Left colon (tissue), 2 donors: Measurements from ENCODE around the gene SMIM23. TPM values are rescaled to one million over a fixed set of nuclear protein-coding genes. Genes with fewer than 3 reads are reported as not detected.

Experiments used
- ATAC-seq: fragments of 200-7000 bp; cut with Tn5 transposase; one replicate; pipeline ENCODE4 v1.9.1; 2020; ENCODE audit warnings: mild to moderate bottlenecking, moderate library complexity
- DNase-seq, 2 donors: peaks; one replicate each; pipeline ENCODE4 v3.0.0-alpha.2; 2020
- intact Hi-C, 2 donors: fragments of 100-400 bp; cut with DNase I in 1 of 2; cut with micrococcal nuclease in 1 of 2; formaldehyde crosslinking; loops; one replicate each; pipeline versions ENCODE4 v1.11.2 to v1.14.0; 2022; cut with DNase I, micrococcal nuclease
- total RNA-seq, 2 donors: library from RNA; stranded (reverse); fragmentation: NEBNext Ultra II Directional; extraction: Animal tissue kit (Norgen Biotek cat#: 25700); gene quantifications; one replicate each; pipeline ENCODE4 v1.2.1, GENCODE V29; 2021
- donor health status: DM: no; HTN: no; CAD: no.
- donor health status: DM: yes; HTN: yes; CAD: no.

Gene SMIM23
- total RNA-seq, 2 donors from 2014 or later = not detected

DNA sequence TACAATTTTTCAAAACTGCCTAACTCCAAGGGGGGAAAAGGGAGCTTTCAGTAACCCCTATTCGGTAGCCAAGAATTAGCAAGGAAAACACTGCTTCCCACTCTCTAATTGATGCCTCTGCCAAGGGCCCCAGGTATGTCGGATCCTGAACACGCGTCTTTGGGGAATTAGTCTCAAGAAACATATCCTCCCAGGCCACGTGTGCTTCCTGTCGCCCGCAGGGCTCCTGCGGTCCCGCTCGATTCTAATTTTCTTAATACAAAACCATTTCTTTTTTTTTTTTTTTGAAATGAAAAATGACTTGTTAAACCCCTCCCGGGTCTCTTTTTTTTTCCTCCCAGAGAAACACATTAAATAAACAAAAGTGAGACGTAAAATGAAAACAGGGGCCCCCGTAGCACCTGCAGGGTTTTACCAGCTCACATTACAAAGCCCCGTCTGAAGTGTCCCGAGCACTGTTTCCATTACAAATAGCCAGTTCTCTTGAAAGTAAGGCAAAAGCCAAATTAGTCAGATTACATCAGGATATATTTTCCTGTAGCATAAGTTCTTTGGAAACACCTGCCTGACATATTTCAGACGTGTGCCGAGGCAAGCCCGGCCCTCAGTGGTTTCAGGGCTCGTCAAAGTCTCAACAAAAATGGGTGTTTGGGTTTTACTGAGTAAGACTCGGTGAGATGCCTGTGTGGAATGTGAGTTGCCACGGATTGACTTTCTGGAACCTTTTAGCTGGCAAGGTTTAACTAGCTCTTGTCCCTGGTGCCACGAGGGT, 21.5 kb downstream of the SMIM23 start:
- no peak for ATAC-seq
- no peak for DNase-seq
- intact Hi-C loops = no loop called here

DNA sequence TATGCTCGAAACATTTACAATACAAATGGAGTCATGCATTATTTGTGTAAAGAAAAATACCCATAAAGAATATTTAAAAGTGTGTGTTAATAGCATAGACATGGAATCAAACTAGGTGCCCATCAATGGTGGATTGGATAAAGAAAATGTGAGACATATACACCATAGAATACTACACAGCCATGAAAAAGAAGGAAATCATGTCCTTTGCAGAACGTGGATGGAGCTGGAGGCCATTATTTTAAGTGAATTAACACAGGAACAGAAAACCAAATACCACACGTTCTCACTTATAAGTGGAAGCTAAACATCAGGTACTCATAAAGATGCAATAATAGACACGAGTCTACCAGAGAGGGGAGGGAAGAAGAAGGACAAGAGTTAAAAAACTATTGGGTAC, 22.8 kb downstream of the SMIM23 start:
- ATAC-seq (no peak), DNase-seq (no peak)
- intact Hi-C loops = no loop called here

DNA sequence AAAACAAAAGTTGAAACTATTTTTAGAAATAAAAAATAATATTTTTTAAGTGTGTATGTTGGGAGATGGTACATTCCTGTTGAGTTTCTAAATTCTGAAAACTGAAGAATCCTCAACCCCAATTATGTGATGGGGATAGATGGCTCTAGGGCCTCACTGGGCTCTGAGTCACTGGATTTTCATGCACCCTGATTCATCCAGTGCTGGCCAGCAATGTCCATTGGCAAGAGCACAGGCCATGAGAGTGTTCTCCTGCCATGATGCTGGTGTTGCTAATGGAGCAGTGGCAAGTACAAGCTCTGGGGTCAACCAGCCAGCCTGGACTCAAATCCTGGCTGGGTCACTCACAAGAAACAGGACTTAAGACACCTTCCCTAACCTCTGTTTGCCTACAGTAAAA, 23.3 kb downstream of the SMIM23 start:
- intact Hi-C loops = no loop called here
- no peak for ATAC-seq
- no peak for DNase-seq

DNA sequence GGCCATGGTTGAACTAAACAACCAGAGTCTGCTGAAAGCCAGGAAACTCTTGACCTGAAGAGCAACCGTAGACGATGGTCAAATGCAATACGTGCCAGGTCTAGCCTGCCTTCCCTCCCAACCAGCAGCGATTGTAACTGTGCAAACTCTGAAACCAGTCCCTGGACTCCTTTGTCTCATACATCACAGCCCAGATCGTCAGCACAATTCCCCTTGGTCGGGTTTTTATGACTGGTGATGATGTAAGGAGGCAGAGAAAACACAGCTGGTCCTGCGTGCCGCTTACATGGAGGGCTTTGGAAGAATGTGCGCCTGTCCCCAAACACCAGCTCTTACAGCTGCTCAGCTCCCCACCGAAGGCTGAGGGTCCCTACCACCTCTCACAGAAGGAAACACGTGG, 24.6 kb downstream of the SMIM23 start:
- DNase-seq (no peak), ATAC-seq (no peak)
- intact Hi-C loops = no loop called here

DNA sequence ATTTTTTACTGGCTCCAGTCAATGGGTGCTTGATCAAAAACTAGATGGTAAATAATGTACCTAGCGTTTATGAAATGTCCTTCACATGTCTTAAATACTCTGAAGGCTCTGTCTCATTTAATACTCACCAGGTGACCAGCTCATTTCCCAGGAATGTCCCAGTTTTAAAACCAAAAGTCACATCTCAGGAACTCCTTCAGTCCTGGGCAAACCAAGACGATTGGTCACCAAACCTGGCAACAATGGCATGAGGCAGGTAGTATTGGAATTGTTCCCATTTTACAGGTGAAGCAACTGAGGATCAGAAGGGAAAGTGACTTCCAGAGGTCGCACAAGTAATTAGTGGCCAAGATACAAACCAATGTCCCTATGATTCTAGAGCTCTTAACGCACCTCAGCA, 27.7 kb downstream of the SMIM23 start:
- ATAC-seq (no peak), DNase-seq (no peak)
- intact Hi-C loops = no loop called here

DNA sequence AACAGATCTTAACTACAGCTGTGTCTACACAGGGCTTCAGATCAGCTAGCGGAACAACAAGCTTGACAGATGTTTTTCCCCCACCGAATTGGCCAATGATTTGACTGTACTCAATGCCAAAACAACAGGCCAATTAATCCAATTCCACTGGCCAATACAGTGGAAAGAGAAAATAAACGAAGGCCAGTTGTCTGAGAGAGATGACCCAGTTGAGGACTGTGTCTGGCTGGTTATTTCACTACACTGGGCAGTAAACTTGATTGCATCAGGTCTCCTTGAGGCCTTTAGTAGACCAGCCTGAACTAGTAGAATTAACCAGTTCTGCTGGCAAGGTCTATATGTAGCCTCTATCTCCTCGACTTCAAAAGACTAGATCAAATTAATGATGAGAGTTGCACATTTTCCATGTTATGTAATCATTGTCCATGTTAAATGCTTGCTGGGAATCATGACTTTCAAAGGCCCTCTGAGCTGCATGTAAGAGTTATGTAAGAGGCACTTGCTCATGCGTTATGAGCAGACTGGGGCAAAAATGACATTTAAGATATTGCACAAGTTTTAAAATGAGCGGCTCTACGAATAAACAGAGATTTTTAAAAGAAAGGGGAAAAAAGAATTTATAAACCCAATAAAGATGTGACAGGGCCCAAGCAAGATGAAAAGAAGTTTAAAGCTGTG, 28.3 kb downstream of the SMIM23 start:
- no peak for ATAC-seq
- DNase-seq = no peak
- intact Hi-C loops = no loop called here

DNA sequence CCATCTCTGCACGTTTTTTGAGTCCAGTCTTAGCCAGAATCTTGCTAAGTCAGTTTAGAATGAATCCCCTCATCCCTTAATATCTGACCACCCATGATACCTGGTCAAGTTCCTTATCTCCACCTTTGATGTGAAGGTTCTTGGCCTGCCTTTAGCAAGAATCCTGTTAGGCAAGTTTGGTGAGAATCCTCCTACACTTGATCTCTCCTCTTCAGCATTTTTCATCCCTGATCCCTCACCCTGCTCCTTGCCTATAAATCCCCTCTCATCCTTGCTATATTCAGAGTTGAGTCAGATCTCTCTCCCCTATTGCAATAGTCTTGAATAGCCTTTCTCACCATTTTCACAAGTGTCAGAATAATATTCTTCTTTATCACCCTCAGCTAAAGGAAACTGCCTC, 31.0 kb downstream of the SMIM23 start:
- intact Hi-C loops = no loop called here
- ATAC-seq = no peak
- DNase-seq = no peak

DNA sequence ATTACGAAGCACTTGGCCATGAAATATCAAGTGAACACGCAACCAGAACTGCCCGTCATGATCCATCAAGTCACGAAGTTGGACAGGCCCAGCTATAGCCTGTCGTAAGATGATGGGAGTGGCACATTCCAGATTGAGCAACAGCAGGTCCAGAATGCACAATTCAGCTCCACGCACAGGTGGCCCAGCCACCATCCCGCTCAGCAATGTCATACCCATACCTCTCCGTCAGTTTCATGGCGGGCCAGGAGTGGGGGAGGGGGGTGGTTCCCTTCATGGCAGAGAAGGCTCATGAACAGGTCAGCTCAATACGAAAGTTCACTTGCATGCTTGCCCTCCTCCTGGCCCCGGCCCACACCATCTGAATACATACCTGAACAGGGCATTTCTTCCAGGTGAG, 34.9 kb downstream of the SMIM23 start:
- ATAC-seq (no peak), DNase-seq (no peak)
- intact Hi-C loops = no loop called here

DNA sequence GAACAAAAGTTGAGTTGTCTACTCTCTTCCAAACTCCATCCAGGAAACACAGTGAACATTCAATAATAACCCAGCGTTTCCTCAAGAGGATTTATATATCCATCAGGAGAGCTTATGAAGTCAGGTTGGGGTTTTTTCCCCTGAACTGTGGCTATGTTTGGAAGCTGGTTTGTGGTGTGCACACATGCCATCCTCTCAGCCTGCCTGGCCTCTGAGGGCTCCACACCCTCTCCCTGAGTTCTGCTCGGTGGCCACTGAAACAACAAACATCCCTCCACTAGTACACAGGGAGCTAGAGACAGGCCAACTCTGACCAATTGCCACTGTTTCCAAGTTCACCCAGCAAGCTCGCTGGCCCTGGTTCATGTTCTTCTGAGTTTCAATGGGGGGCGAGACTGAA, 35.7 kb downstream of the SMIM23 start:
- no peak for ATAC-seq
- no peak for DNase-seq
- intact Hi-C loops = no loop called here

DNA sequence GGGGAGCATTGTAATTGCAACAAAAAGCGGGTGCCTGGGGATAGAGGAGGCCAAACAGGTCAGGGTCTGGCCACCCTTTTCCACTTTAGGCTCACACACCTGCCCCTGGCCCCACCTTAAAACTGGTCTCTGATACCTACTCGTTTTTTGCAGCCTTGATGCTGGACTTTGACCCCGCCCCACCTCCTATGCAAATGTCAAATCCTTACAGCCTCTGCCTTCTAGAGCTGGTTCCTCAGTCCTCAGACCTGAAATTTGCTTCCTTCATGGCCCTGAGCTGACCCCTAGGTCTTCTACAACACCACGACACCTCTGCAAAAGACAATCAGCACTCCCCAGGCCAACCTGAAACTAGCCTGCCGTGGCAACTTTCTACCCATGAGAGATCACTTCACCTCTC, 37.7 kb downstream of the SMIM23 start:
- DNase-seq (peak; percentile 79 to 85), ATAC-seq (peak; percentile 99)

DNA sequence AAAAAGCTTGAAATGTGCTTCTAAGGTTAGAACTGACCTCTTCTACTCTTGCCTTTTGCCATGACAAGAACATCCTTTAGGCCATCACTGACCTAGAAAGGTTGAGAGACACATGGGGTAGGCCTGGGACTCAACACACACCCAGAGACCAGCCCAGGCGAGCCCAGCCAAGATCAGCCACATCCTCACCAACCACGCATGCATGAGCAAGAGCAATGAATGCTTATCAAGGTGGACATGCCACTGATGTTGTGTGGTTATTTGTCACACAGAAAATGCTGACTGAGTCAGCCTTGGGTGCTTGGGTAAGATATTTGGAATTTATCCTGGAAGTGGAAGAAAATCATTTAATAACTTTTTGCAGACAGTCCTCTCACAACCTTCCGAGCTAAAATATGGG, 39.4 kb downstream of the SMIM23 start:
- ATAC-seq = no peak
- DNase-seq = no peak
- intact Hi-C loops = no loop called here

More for the DNA sequence above, 37.7 kb downstream of the SMIM23 start:
- intact Hi-C loops = no loop called here

DNA sequence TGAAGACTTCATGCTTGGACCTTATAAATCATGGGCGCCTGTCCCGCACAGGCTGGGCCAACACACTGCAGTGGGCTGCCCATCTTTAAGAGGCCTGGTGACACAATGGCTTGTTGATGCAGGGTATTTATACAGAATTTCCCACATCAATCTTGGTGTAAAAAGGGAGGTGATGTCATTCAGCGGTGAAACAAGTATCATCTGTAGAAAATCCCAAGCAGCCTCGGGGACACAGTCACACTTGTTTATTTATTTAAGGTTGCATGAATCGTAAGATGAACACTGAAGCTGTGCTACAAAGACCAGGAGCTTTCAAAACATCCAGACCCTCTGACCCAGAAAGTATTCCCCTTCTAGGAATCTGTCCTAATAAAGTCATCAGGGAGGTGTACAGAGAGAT, 40.5 kb downstream of the SMIM23 start:
- intact Hi-C loops = no loop called here
- DNase-seq (no peak), ATAC-seq (no peak)

DNA sequence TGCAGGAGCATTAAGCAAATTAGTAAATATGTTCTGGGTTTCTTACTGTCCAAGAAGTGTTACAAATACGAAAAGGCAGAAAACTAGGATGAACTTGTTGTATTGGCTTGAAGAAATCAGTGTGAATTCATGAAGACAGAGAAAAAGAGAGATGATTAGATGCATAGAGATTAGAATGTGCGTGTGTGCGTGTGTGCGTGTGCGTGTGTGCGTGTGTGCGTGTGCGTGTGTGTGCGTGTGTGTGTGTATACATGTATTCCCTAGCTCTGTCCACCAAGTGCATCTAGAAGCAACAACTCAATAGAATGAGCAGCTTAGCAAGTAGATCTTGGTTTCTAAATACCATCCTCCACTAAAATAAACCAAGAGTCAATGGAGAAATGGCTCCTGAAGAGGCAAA, 41.5 kb downstream of the SMIM23 start:
- ATAC-seq (no peak), DNase-seq (no peak)
- intact Hi-C loops = no loop called here

DNA sequence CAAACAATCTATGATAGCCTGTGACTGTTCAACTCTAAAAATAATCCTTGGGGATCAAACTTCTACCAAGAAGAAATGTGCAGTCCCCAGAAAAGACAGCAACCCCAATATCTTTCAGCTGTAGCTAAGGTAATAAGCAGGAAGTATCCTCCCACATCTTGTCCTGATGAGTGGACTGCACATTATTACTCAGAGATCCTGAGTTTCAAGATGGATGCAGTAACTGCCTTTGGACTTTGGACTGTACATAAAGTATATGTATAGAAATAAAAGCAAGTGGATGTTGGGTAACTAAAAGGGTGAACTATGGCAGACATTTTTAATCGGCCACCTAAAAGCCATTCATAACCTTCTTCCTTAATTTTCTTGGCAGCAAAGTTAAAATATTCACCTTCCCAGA, 45.1 kb downstream of the SMIM23 start:
- ATAC-seq (peak; percentile 98), DNase-seq (no peak)
- intact Hi-C loops = no loop called here

DNA sequence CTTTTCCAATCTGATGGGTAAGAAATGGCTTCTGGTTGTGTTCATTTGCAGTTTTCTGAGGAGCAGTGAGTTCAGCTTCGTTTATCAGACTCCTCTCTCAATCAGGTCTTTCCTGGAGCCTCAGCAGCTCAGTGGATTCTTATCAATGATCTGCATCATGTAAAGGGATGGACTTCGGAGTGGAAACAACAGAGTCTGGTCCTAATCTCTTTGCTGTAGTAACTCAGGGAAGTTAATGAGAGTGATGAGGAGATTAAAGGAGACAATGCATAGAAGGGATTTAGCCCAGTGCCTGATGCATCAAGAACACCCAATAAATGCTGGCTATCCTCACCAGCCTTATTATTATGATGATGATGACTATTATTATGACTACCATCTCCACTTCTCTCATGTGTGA, 47.2 kb downstream of the SMIM23 start:
- intact Hi-C loops = no loop called here
- ATAC-seq = no peak
- no peak for DNase-seq

DNA sequence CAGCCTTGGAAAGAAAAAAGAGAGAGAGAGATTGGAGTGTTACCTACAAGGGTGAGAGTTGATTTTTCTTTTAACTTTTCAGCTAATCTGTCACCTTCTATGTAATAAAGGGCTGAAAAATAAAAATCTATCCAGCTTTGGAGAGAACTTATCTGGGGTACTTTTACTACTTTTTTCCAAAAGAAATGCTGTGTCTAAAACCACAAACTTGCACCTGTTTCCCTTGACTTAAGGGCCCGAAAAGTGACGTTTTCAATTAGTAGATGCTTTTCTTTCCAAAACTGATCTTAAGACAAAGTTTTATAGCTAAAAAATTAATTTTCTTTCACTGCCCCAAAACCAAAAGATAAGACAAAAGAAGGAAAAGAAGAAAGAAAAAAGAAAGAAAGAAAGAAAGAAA, 48.8 kb downstream of the SMIM23 start:
- intact Hi-C loops = no loop called here
- ATAC-seq (no peak), DNase-seq (no peak)

DNA sequence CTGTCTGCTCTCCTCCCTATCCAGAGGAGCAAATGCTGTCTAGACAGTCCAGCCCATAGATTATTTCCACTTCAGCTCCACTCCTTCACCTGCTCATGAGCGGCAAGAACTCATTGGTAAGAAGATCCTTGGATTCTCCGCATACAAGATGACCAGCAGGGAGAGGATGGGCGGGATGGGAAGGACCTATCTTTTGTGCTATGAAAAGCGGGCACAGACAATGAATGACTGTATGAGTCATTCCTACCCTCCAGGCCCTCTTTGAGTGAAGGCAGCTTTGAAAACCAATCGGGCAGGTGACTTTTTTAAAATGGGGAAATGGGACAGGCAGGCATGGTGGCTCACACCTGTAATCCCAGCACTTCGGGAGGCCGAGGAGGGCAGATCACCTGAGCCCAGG, 49.4 kb downstream of the SMIM23 start:
- DNase-seq = no peak
- no peak for ATAC-seq
- intact Hi-C loops = no loop called here

DNA sequence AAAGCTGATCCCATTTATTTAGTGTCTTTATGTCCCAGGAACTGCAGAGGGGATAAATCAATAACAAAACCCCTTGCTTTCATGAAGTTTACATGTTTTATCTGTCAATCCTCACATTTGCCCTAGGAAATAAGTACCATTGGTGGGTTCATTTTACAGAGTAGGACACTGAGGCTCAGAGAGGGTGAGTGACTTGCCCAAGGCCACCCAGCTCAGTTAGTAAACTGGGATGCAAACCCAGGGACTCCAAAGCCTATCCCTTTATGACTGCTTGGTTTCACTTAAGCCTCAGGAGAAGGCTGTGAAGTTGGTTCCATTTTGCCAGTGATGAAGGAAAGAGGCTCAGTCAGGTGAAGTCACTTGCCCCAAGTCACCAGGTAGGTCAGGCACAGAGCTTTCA, 51.9 kb downstream of the SMIM23 start:
- no peak for ATAC-seq
- intact Hi-C loops = no loop called here
- DNase-seq = no peak

DNA sequence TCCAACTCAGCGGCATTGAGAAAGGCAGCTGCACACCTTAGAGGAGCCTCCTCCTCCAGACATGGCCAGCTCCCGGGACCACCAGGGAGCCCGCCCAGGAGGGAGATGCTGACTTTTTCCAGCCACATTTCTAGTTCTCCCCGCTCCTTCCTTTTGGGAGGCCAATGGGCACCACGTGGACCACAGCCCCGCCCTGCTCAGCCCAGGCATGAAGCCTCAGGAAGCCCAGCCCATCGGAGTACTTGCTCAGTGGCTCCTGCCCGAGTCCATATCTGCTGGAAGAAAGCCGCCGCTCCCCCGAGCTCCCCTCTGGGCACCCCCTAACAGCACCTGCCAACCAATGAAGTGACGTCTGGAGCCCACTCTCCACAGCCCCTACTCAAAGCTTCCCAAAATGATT, 52.4 kb downstream of the SMIM23 start:
- intact Hi-C loops = no loop called here
- ATAC-seq (no peak), DNase-seq (no peak)

DNA sequence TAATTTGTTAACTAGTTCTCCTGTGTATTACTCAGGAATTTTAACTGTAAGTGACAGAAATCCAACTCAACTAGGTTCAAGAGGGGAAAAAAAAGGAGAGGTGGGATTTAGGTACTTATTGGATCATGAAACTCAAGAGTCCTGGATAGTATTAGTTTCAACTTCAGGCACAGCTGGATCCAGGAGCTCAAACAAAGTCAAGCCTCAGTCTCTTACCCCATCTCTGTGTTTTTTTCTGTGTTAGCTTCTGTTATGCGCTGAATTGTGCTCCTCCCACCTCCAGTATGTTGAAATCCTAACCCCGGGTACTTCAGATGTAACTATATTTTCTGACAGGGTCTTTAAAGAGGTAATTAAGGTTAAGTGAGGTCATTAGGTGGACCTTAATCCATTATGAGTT, 53.5 kb downstream of the SMIM23 start:
- intact Hi-C loops = no loop called here
- no peak for ATAC-seq
- DNase-seq = no peak

DNA sequence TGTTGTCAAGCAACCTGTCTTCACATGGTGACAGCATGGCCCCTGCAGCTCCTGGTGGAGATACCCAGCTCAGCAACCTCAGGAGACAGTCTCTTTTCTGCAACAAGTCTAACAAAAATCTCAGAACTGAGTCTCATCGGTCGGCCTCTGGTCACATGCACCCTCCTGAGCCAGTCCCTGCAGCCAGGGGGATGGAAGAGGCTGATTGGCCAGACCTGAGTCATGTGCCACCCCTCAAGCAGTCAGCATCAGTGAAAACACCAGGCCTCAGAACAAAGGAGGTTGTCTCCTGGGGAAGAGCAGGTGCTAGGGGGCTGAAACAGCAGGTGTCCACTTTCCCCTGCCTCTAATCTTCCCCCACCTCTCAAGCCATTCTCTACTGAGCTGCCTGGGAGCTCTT, 54.4 kb downstream of the SMIM23 start:
- DNase-seq (no peak), ATAC-seq (no peak)
- intact Hi-C loops = no loop called here
